Right cardiac atrium (tissue), 5 donors: ENCODE measurements around the gene NPIPA2. TPM values are rescaled to one million over a fixed set of nuclear protein-coding genes. Genes with fewer than 3 reads are reported as not detected.
A peak's percentile ranks its signal among the peaks of the same experiment; 100 is the strongest.
"Not testable (repeated sequence)": the region's sequence is repeated elsewhere in the genome, so short reads cannot be mapped to it uniquely, and the experiment has no call there.

Source experiments
- ATAC-seq, 2 donors: fragments of 200-7000 bp; cut with Tn5 transposase; one replicate each; pipeline versions ENCODE4 v1.8.0 to v1.9.1; 2020; ENCODE audit warnings: moderate library complexity in 2 of 2, mild to moderate bottlenecking in 1 of 2
- DNase-seq, 3 donors: peaks; one replicate each; pipeline ENCODE4 v3.0.0-alpha.2; 2020
- H3K27ac ChIP-seq: one replicate; pipeline ENCODE4 v1.5.1; 2013; ENCODE audit warnings: mild to moderate bottlenecking, low read length, control low read depth, moderate library complexity
- H3K27me3 ChIP-seq: one replicate; pipeline ENCODE4 v1.6.1; 2013; ENCODE audit not compliant: control insufficient read depth, insufficient read depth
- H3K4me1 ChIP-seq: one replicate; pipeline ENCODE4 v1.6.1; 2013; ENCODE audit warnings: low read length; ENCODE audit not compliant: control insufficient read depth, insufficient read depth
- H3K4me3 ChIP-seq: one replicate; pipeline ENCODE4 v1.5.1; 2013; ENCODE audit warnings: low read length, control low read depth
- H3K9me3 ChIP-seq: one replicate; pipeline ENCODE4 v1.6.1; 2013; ENCODE audit warnings: low read length; ENCODE audit not compliant: control insufficient read depth
- WGBS: extraction: QIAGEN DNeasy Blood & Tissue Kit; methylation state at CpG from one replicate; pipeline ENCODE4 v1.1.7; 2013; 5-methylcytosine and 5-hydroxymethylcytosine counted together
- intact Hi-C, 4 donors: fragments of 100-400 bp; cut with DNase I; formaldehyde crosslinking; loops; one replicate each; pipeline versions ENCODE4 v1.11.0 to v1.14.0; 2022 to 2023
- long read RNA-seq, 4 donors: library from polyadenylated mRNA; unstranded; transcript quantifications; one replicate each; pipeline ENCODE4 v2.0.0, GENCODE V29; 2020 to 2021
- polyA plus RNA-seq: library from polyadenylated mRNA; stranded (reverse); fragments of 200-250 nt; gene quantifications from one replicate; pipeline ENCODE4 v1.2.3, GENCODE V29; 2013
- total RNA-seq, 4 donors: library from RNA; stranded (reverse); fragmentation: NEBNext Ultra II Directional; extraction: Animal tissue kit (Norgen Biotek cat#: 25700); gene quantifications; one replicate each; pipeline ENCODE4 v1.2.1, GENCODE V29; 2021
- donor health status: healthy with polysubstance abuse.
- donor health status: DM: no; HTN: yes; CAD: no.
- donor health status: DM: no; HTN: no; CAD: no.
- donor health status: DM: no; HTN: yes; CAD: no; lungs with severe emphysema.
- donor health status: DM: yes; HTN: yes; CAD: no.

The NPIPA2 gene
- total RNA-seq: 1 to 10 TPM; 1.1 to 4.8 (median 2.1) TPM
- 2.1 TPM for polyA plus RNA-seq
- long read RNA-seq, donor 1, partial matches to known transcripts: 0 of 1 reads
- long read RNA-seq, donor 1, other reads (novel, unspliced or antisense): 1 of 1 reads
- long read RNA-seq, donor 2: 0 reads
- long read RNA-seq, donor 3: 0 reads
- long read RNA-seq, donor 4: 0 reads

DNA sequence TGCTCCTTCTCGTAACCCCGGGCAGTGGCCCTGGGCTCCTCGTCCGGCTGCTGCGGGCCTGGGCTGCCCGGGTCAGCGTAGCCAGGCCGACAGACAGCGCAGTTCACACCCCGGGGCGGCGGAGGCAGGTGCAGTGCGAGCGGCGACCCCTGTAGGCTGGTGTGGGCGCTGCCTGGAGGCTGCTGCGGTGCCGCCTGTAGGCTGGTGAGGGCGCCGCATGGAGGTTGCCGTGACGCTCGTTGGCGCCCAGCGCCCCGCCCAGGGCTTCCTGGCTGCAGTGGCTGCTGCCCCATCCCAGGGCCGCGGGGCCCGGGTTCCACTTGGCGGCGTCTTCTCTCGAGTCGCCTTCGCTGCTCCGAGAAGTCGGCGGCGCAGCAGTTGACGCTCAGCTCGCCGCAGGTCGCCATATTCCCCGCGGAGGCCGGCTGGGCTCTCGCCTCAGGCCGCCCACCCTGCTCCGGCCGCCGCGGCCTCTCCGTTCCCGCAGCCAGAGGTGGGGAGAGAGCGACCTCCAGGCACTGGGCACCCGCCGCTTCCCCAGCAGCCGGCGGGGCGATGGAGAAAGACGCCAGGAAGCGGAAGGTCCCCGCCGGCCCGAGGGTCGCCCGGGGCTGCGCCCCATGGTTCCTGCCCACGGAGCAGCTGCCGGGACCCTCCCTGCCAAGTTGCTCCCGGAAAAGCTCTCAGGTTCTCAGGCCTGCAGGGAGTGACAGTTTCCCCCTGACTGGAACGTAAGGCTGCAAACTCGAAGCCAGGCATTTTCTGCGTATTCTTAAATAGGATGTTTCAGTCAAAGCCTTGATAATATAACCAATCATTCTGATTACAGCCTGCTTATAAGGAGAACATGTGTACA is at the start of gene NPIPA2:
Gene NPIPA2 (plus strand): TSS at position 261 of the 856 bp plus-strand sequence. CDS start 5,533 bp downstream, outside the sequence.
- H3K27ac ChIP-seq, H3K4me3 ChIP-seq, DNase-seq, H3K4me1 ChIP-seq, H3K9me3 ChIP-seq, intact Hi-C loops, H3K27me3 ChIP-seq: not testable (repeated sequence)
- peak; percentile 99 for ATAC-seq
- WGBS: no CpG with 5 or more reads among the region's 73 CpGs

- WGBS: no CpG with 5 or more reads among the region's 28 CpGs
- DNase-seq, intact Hi-C loops: not testable (repeated sequence)
Observed at GRCh38 chr16:14694129-14694528, 48.2 kb upstream of the NPIPA2 start, which contains the start of gene PLA2G10. Gene PLA2G10, minus strand, starts transcription at chr16:14694308. Its CDS starts 79 bp downstream, at chr16:14694229.

GRCh38 chr16:14701859-14702258 is 40.5 kb upstream of the NPIPA2 start:
- 56% methylated on average over 1 of the region's 7 CpGs for WGBS
- ATAC-seq, intact Hi-C loops: not testable (repeated sequence)

More at GRCh38 chr16:14694129-14694528, 48.2 kb upstream of the NPIPA2 start, which contains the start of gene PLA2G10:
- not testable (repeated sequence) for H3K4me1 ChIP-seq, ATAC-seq, H3K27me3 ChIP-seq, H3K27ac ChIP-seq, H3K4me3 ChIP-seq, H3K9me3 ChIP-seq

GRCh38 chr16:14702672-14703071 is 39.7 kb upstream of the NPIPA2 start:
- H3K27ac ChIP-seq, H3K9me3 ChIP-seq, H3K27me3 ChIP-seq, DNase-seq, intact Hi-C loops, H3K4me3 ChIP-seq, H3K4me1 ChIP-seq: not testable (repeated sequence)
- WGBS: no CpG with 5 or more reads among the region's 11 CpGs
- ATAC-seq: peak; percentile 34 to 60

More at GRCh38 chr16:14701859-14702258, 40.5 kb upstream of the NPIPA2 start:
- H3K27ac ChIP-seq, H3K27me3 ChIP-seq, DNase-seq, H3K9me3 ChIP-seq, H3K4me1 ChIP-seq, H3K4me3 ChIP-seq: not testable (repeated sequence)

- intact Hi-C loops, H3K4me3 ChIP-seq, H3K4me1 ChIP-seq, H3K9me3 ChIP-seq, DNase-seq, H3K27me3 ChIP-seq, H3K27ac ChIP-seq: not testable (repeated sequence)
- ATAC-seq: peak; percentile 98 to 100
- WGBS: no CpG with 5 or more reads among the region's 73 CpGs
Observed at GRCh38 chr16:14703156-14704011, 38.9 kb upstream of the NPIPA2 start, which contains the start of gene NPIPA3. Gene NPIPA3, plus strand, starts transcription at chr16:14703411. Its CDS starts 5,533 bp downstream, at chr16:14708944.

DNA sequence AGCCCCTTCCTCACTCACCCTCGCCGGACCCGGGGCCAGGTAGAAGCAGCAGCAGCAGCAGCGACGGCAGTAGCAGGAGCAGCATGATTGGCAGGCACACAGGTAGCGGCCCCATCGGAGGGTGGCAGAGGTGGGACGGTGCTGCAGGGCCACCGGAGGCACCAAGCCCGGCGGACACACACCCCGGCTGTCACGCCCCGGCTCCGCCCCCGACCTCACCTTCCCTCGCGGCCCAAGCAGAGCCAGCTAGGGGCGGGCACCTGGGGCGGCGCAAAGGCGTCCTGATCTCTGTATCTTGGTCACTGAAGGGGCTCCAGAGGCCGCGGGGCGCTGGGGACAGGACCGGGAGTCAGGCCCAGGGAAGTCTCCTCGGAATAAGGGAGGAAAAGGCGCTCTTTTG is 9.1 kb upstream of the NPIPA2 start:
- H3K9me3 ChIP-seq, H3K27ac ChIP-seq, ATAC-seq, H3K4me1 ChIP-seq, DNase-seq, intact Hi-C loops, H3K27me3 ChIP-seq, H3K4me3 ChIP-seq: not testable (repeated sequence)
- WGBS: no CpG with 5 or more reads among the region's 28 CpGs

- intact Hi-C loops, H3K27ac ChIP-seq: not testable (repeated sequence)
- WGBS: 68% methylated on average over 2 of the region's 10 CpGs
Observed at GRCh38 chr16:14740832-14741385, 1.4 kb upstream of the NPIPA2 start.

DNA sequence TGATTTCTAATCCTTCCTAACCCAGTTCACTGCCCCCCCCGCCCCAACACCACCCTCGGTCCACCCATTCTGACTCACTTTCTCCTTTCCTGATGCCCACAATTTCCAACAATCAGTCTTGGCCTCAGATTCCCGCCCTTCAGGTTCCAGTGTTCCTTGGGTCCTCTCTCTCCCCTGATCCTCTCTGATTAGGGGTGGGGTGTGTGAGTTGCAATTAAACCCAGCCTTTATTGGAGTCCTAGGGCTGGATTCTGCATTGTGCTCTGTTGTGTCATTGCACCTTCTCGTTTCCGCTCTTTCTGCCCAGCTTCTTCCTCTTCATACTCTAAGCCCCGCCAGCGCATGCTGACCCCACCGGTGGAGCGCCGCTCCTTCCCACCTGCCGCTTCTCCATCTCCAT is 539 bp upstream of the NPIPA2 start:
- not testable (repeated sequence) for DNase-seq
- WGBS: no CpG with 5 or more reads among the region's 11 CpGs
- peak in 1 of 2 donors; percentile 51 for ATAC-seq

More at GRCh38 chr16:14740832-14741385, 1.4 kb upstream of the NPIPA2 start:
- DNase-seq, H3K27me3 ChIP-seq, H3K9me3 ChIP-seq, H3K4me3 ChIP-seq, H3K4me1 ChIP-seq, ATAC-seq: not testable (repeated sequence)

GRCh38 chr16:14773654-14774053 is 31.3 kb downstream of the NPIPA2 start:
- H3K4me3 ChIP-seq, H3K27ac ChIP-seq, DNase-seq, H3K4me1 ChIP-seq, intact Hi-C loops, H3K9me3 ChIP-seq, ATAC-seq, H3K27me3 ChIP-seq: not testable (repeated sequence)
- WGBS: no CpG with 5 or more reads among the region's 2 CpGs

More for the DNA sequence above, 539 bp upstream of the NPIPA2 start:
- H3K27me3 ChIP-seq, H3K9me3 ChIP-seq, intact Hi-C loops, H3K4me3 ChIP-seq, H3K4me1 ChIP-seq, H3K27ac ChIP-seq: not testable (repeated sequence)

DNA sequence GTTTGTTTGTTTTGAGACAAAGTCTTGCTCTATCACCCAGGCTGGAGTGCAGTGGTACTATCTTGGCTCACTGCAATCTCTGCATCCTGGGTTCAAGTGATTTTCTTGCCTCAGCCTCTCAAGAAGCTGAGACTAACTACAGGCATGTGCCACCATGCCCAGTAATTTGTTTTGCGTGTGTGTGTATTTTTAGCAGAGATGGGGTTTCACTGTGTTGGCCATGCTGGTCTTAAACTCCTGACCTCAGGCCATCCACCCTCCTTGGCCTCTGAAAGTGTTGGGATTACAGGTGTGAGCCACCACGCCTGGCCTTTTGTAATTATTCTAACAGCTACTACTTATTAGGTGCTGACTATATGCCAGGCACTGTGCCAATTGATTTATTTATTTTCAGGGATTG is 33.3 kb downstream of the NPIPA2 start:
- H3K4me3 ChIP-seq, H3K4me1 ChIP-seq, DNase-seq, H3K27me3 ChIP-seq, H3K27ac ChIP-seq, H3K9me3 ChIP-seq, ATAC-seq, intact Hi-C loops: not testable (repeated sequence)
- WGBS: 90% methylated on average over 1 of the region's 2 CpGs
